Breast epithelium (tissue), 3 donors: ENCODE measurements around the gene CCDC184.

Source experiments
- CTCF ChIP-seq, 3 donors: fragments of 450-650 bp; IDR thresholded peaks; one replicate each; pipeline ENCODE4 v1.5.1; 2016 to 2017; ENCODE audit warnings: antibody characterized with exemption in 3 of 3, mild to moderate bottlenecking in 3 of 3, moderate library complexity in 3 of 3
- POLR2A ChIP-seq: fragments of 450-650 bp; IDR thresholded peaks from one replicate; pipeline ENCODE4 v1.6.1; 2016; ENCODE audit warnings: antibody characterized with exemption, mild to moderate bottlenecking, moderate library complexity
- POLR2AphosphoS5 ChIP-seq, 3 donors: sonication (generic); formaldehyde crosslinking; IDR thresholded peaks; one replicate each; pipeline ENCODE4 v1.6.1; 2017; ENCODE audit warnings: antibody characterized with exemption in 3 of 3

GRCh38 chr12:48185181-48185919 is 1.9 kb downstream of the CCDC184 start:
- no peak for TF ChIP-seq CTCF (IDR thresholded peaks at IDR 0.05)
- TF ChIP-seq POLR2A = no peak
- TF ChIP-seq POLR2AphosphoS5 (IDR thresholded peaks at IDR 0.05) = no peak
